Occipital lobe (tissue), 2 donors: ENCODE measurements around the gene CBARP. TPM values are rescaled to one million over a fixed set of nuclear protein-coding genes. Genes with fewer than 3 reads are reported as not detected.
A peak's percentile ranks its signal among the peaks of the same experiment; 100 is the strongest.

ENCODE experiments used
- DNase-seq: peaks from one replicate; lab custom pipeline; 2025; lab: John Stamatoyannopoulos, UW
- total RNA-seq: library from RNA; depleted of rRNA; stranded (reverse); fragments of >200 nt; gene quantifications from one replicate; pipeline ENCODE4 v1.2.3, GENCODE V29; 2014

CBARP gene
- total RNA-seq, 1 donor from 2014 or later: 6.6 TPM

- no peak for DNase-seq
Measured at GRCh38 chr19:1275976-1276627, 38.3 kb upstream of the CBARP start.

DNA sequence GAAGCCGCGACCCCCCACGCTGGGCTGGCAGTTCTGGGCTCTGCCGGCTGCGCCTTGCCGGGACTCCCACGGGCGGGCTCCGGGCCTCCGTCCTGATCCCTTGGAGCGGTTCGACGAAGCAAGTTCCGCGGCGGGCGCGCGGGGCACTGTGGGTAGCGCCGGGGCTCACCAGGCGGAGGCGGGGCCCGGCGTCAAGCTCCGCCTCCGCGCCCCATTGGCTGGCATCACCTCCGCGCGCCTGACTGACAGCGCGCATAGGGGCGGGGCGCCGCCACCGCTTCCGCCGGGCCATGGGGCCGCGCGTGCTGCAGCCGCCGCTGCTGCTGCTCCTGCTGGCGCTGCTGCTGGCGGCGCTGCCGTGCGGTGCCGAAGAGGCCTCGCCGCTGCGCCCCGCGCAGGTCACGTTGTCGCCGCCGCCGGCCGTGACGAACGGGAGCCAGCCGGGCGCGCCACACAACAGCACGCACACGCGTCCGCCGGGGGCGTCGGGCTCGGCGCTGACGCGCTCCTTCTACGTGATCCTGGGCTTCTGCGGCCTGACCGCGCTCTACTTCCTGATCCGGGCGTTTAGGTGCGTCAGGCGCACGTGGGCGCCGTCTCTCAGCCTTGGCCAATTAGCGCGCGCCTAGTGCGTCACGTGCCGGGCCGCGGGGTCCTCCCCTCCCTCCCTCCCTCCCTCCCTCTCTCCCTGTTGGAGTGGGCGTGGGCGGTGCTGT lies 37.6 kb upstream of the CBARP start, which contains the start of gene FAM174C:
TSS of gene FAM174C (plus strand) at position 271 of the 716 bp plus-strand sequence. CDS start at position 291, 20 bp downstream.
- DNase-seq: peak; percentile 91

- no peak for DNase-seq
Measured at GRCh38 chr19:1274852-1275259, 37.1 kb upstream of the CBARP start.

DNA sequence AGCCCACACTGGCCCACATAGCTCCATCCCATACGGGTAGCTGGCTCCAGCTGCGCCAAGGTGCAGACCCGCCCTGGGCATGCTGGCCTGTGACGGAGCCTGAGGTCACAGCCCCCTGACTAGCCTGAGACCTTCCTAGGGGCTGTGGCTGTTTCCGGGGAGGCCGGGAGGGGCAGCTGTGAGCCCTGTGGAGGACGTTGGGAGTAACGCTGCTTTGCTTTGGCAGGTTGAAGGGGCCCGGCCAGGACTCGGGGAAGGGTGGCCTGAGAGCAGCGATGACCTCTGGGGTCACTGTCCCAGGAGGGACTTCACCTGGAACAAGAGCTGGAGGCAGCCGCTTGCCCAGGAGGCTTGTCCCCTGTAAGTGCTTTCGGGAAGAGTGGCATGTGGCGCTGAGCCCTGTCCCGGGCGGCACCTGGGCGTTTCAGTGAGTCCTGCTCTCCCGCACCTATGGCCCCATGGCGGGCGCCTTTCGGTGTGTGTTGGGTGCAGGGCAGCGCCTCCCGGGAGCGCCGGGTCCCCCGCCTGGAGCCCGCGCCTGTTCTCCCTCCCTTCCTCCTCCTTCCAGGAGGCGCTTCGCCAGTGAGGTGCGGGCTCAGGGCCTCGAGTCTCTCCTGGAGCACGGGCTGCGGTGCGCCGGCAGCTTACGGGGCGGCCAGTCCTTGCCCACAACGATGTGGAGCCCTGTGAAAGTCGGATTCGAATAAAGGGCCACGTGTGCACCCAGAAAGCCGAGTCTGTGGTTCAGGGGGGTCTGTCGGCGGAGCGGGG lies 36.5 kb upstream of the CBARP start:
- no peak for DNase-seq

DNA sequence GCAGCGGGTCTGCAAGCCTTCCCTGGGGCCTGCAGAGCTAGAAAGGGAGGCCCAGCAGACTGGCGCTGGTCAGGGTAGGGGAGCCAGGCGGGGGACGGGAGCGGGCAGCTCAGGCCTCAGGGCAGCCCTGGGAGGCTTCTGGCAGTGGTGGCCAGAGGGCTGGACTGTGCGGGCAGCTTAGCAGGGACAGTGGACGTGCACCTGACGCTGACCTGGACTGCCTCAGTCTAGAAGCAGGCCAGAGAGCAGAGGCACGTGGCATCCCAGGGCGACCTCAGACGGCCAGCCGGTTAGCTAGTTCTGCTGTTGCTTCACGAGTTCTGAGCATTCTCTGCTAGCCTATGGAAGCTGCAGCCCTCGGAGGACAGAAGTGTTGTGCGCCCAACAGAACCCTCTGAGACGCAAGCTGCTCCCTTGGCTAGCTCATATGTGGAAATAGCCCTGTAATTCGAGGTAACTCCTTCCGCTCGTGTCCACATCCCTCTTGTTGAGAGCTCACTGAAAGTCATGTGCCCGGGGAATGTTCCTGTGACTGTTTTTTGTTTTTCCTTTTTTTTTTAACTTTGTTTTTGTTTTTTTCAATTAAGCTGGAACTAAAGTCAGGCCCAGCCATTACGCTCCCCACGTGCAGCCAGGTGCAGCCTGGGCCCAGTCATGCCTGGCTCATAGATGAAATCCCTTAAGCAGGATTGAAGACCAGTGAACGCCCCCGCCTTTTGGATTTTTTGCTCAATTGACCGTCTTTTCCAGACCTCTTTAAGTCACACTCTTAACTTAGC lies 35.6 kb upstream of the CBARP start:
- DNase-seq: no peak

- DNase-seq: no peak
Measured at GRCh38 chr19:1272423-1273262, 34.8 kb upstream of the CBARP start.

DNA sequence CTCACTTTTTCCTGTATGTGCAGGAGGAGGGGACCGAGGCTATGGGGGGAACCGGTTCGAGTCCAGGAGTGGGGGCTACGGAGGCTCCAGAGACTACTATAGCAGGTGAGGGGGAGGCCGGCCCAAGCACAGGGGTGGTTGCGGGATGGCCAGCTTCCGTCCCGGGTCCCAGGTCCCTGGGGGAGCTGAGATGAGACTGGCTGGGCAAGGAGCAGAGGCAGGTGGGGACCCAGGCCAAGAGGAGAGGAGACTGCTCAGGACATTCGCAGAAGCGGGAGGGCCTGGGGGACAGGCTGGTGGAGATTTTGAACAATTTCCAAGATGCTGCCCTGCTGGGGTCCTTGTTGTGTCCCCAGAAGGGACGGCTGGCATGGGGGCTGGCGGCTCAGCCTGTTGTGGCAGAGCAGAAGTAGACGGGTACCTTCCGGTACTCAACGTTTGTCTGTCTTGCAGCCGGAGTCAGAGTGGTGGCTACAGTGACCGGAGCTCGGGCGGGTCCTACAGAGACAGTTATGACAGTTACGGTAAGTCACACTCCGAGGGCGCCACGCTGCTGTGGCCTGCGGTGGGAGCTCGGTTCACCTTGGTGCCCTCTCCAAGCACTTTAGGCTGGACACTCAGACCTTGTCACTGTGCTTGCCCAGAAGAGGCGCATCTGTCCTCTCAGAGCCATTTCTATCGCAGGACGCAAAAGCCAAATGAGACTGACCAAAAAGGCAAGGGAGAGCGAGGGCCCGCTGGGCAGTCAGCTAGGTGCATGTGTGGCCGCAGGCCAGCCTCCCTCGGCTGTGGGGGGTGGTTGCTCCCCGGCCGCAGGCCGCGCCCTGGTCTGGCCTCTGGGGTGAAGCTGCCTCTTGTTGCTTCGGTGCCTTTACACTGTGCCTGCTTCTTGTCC lies 34.0 kb upstream of the CBARP start:
- no peak for DNase-seq

DNA sequence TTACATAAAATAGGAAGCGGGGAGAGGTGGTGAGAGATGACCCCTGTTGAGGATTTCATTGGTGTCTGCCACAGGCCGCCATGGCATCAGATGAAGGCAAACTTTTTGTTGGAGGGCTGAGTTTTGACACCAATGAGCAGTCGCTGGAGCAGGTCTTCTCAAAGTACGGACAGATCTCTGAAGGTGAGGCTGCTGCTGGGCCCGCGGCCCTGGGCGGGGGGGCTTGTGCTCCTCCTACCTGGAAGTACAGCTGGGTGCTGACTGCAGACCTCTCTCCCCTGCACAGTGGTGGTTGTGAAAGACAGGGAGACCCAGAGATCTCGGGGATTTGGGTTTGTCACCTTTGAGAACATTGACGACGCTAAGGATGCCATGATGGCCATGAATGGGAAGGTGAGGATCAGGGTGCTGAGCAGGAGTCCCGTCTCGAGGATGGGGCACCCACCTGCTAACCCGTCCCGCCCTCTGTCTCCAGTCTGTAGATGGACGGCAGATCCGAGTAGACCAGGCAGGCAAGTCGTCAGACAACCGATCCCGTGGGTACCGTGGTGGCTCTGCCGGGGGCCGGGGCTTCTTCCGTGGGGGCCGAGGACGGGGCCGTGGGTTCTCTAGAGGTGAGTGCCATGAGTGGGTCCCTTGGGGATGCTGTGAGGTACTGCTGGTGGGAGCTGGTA lies 33.2 kb upstream of the CBARP start:
- no peak for DNase-seq

GRCh38 chr19:1270213-1270853 lies 32.5 kb upstream of the CBARP start:
- DNase-seq: no peak

DNA sequence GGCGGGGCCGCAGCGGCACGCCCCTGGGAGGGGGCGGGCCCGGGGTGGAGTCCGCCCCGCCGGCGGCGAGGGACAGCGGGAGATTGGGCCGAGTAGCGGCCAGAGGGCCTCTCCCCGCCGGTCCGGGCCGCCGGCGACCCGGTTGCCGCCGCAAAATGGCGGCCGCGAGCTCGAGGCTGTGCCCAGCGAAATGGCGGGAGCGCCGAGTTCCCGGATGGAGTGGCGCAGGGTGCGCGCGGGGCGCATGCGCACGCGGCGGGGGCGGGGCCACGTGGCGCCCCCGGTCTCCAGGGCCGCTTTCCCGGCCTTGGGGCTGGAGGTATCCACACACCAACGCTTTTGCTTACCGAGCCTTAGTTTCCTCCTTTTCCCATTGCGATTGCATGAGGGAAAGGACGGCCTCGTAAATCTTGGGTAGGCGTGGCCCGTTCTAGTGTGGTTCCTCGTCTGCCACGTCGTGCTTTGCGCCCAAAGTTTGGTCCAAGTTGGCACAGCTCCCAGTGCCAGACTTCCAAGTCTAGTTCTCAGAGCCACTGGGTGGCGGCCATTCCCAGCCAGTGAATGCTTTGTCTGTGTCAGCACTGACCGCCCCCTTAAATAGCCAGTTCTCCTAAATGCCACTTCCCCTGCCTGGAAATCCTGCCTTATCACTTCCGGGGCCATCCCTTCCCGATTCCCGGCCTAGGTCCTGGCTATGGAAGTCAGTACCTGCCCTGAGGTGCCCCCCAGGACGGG lies 31.8 kb upstream of the CBARP start:
- peak; percentile 81 for DNase-seq

DNA sequence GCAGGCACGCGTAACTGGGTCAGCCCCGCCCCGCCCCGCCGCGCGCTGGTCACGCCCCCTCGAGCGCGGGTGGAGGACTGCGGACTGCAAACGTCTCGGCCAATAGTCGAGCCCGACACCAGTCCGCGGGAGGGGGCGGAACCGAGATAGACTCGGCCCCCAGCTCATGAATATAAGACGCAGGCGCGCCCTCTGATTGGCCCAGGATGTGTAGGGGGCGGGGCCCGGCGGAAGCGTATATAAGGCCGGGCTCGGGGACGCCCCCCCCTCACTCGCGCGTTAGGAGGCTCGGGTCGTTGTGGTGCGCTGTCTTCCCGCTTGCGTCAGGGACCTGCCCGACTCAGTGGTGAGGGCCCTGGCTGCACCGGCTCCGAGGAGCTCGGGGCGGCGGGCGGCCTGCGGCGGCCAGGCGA lies 31.3 kb upstream of the CBARP start, which contains the start of gene CIRBP:
TSS of gene CIRBP (plus strand) at position 268 of the 413 bp plus-strand sequence. CDS start 1,602 bp downstream, outside the sequence.
- DNase-seq: peak; percentile 99

GRCh38 chr19:1268226-1269064 lies 30.6 kb upstream of the CBARP start:
- DNase-seq: no peak

- DNase-seq: no peak
Measured at GRCh38 chr19:1267477-1268225, 29.8 kb upstream of the CBARP start.

DNA sequence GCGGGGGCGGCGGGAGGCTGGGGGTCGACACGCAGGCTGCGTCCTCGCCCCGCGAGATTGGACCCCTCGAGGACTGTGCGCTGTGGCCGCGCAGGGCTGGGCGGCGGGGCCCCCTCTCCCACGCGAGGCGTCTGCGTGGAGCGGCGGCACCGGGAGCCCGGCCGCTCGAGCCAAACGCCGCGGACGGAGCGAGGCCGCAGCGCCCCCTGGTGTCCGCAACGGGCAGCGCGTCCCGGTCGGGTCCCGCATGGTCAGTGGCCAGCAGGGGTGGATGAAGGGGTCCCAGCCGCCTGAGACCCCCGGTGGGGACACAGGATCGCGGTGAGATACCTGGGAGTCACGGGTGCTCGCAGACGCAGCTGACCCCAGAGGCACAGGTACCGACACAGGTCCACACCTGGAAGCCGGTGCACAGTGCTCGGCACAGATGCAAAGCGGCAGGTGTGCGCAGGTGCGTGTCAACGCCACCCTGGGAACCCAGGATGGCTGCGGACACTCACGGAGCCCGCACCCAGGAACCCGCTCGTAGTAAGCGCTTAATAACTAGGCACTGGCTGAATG lies 29.2 kb upstream of the CBARP start:
- DNase-seq: peak; percentile 45

GRCh38 chr19:1266129-1266915 lies 28.5 kb upstream of the CBARP start:
- peak; percentile 64 for DNase-seq
